ENCODE results near the gene PTPRJ.
"Not testable (repeated sequence)": the region's sequence is repeated elsewhere in the genome, so short reads cannot be mapped to it uniquely, and the experiment has no call there.

The PTPRJ gene

GRCh38 chr11:48122246-48122645 is 141.9 kb downstream of the PTPRJ start:
- DNase-seq (ENCODE audit: low spot score), result no peak

GRCh38 chr11:48122656-48123055 is 142.3 kb downstream of the PTPRJ start:
- DNase-seq (ENCODE audit: low spot score), result no peak

- DNase-seq (ENCODE audit: low spot score), result no peak
These were observed 143.0 kb downstream of the PTPRJ start for GRCh38 chr11:48123254-48123875.

GRCh38 chr11:48123934-48124755 is 143.8 kb downstream of the PTPRJ start:
- DNase-seq (ENCODE audit: low spot score), result no peak

- DNase-seq (ENCODE audit: low spot score), result no peak
These were observed 144.5 kb downstream of the PTPRJ start for GRCh38 chr11:48124880-48125279.

GRCh38 chr11:48125866-48126265 is 145.5 kb downstream of the PTPRJ start:
- no peak for DNase-seq (ENCODE audit: low spot score)

GRCh38 chr11:48127521-48128183 is 147.3 kb downstream of the PTPRJ start:
- DNase-seq (ENCODE audit: low spot score), result no peak

- no peak for DNase-seq (ENCODE audit: low spot score)
These were observed 149.5 kb downstream of the PTPRJ start for GRCh38 chr11:48129697-48130395.

GRCh38 chr11:48134221-48134922 is 154.0 kb downstream of the PTPRJ start:
- DNase-seq (ENCODE audit: low spot score), result no peak

- no peak for DNase-seq (ENCODE audit: low spot score)
These were observed 157.9 kb downstream of the PTPRJ start for GRCh38 chr11:48138222-48138621.

GRCh38 chr11:48139896-48140295 is 159.5 kb downstream of the PTPRJ start:
- not testable (repeated sequence) for DNase-seq (ENCODE audit: low spot score)

GRCh38 chr11:48141475-48142122 is 161.2 kb downstream of the PTPRJ start:
- no peak for DNase-seq (ENCODE audit: low spot score)

GRCh38 chr11:48142889-48143288 is 162.5 kb downstream of the PTPRJ start:
- no peak for DNase-seq (ENCODE audit: low spot score)

- DNase-seq (ENCODE audit: low spot score), result no peak
These were observed 168.4 kb downstream of the PTPRJ start for GRCh38 chr11:48148749-48149148.

GRCh38 chr11:48150213-48150612 is 169.9 kb downstream of the PTPRJ start:
- DNase-seq (ENCODE audit: low spot score), result no peak

- DNase-seq (ENCODE audit: low spot score), result peak; percentile 89
These were observed 173.8 kb downstream of the PTPRJ start for GRCh38 chr11:48154151-48154550.

GRCh38 chr11:48161951-48162884 is 181.9 kb downstream of the PTPRJ start:
- no peak for DNase-seq (ENCODE audit: low spot score)

- DNase-seq (ENCODE audit: low spot score), result no peak
These were observed 182.5 kb downstream of the PTPRJ start for GRCh38 chr11:48162885-48163268.

GRCh38 chr11:48163360-48164100 is 183.2 kb downstream of the PTPRJ start:
- no peak for DNase-seq (ENCODE audit: low spot score)
